HT1080 (cell line): ENCODE measurements around the gene HOXD11. TPM values are rescaled to one million over a fixed set of nuclear protein-coding genes. Genes with fewer than 3 reads are reported as not detected.

ENCODE experiments used
- DNase-seq: peaks from one replicate; pipeline ENCODE4 v3.0.0-alpha.2; 2015; ENCODE audit warnings: low read depth
- total RNA-seq: library from RNA; depleted of rRNA; stranded (reverse); fragments of >200 nt; shearing (Covaris generic); gene quantifications from 2 replicates; pipeline ENCODE4 v1.2.3, GENCODE V29; 2014

Gene HOXD11
- total RNA-seq, 1 experiment from 2014 or later = 8.9 TPM

DNA sequence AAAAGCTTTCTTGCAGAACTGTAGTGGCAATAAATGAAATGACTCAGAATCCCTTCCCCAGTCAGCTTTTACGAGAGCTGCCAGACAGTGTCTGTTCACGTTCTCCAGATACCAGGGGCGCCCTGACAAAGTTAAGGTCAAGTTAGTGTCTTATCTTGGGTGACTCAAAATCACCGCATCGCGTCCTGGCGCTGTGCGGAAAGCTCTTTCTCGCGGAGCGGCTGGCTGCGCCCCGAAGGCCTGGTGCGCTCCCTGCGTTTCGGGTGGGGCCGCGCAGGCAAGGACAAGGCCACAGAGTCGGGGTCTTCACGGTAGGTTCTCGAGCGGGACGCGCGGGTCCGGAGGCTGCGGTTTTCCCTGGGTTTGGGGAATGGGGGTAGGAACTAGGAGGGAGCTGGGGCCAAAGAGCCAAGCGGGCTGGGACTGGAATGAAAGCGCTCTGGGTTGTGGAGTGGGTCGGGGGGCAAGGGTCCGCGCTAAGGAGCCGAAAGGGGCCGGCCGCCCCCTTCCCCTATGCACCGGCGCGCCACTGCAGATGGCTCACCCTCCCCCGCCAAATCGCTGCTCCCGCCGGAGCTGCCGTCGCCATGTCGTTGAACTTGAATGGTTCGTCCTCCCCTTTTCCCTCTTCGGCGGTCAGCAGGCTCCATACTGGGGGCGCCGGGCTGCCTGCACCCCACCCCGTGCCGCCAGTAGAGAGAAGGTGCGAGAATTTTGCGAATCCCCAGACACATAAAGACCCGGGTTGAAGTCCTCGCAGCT is 2.6 kb upstream of the HOXD11 start:
- DNase-seq = peak; percentile 48

DNA sequence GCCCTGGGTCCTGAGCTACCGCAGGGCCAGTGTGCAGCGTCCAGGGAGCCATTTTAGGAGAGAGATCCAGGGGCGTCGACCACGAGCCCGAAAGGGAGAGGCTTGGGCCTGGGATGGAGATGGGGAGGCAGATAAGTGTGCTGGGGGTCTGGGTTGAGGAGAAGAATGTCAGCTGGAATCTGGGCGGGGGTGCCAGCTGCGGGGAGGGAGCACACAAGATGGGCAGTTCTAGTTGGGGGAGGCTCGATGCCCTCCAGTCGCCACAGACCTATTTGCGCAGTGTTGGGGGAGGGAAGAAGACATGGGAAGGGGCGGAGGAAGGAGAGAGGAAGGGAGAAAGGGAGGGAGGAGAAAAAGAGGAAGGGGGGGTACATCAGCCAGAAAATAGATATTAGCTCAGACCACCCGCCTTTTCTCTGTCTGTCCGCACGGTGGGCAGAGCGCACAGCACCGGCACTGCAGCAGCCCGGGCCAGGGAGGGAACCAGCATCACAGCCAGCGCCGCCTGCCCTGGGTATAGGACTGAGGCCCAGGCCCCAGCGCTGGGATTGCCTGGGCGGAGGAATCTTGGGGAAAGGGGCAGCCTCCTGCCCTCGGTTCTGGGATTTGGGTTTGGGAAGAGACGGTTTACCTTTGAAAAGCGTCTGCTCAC is 1.9 kb upstream of the HOXD11 start:
- DNase-seq = peak; percentile 71

DNA sequence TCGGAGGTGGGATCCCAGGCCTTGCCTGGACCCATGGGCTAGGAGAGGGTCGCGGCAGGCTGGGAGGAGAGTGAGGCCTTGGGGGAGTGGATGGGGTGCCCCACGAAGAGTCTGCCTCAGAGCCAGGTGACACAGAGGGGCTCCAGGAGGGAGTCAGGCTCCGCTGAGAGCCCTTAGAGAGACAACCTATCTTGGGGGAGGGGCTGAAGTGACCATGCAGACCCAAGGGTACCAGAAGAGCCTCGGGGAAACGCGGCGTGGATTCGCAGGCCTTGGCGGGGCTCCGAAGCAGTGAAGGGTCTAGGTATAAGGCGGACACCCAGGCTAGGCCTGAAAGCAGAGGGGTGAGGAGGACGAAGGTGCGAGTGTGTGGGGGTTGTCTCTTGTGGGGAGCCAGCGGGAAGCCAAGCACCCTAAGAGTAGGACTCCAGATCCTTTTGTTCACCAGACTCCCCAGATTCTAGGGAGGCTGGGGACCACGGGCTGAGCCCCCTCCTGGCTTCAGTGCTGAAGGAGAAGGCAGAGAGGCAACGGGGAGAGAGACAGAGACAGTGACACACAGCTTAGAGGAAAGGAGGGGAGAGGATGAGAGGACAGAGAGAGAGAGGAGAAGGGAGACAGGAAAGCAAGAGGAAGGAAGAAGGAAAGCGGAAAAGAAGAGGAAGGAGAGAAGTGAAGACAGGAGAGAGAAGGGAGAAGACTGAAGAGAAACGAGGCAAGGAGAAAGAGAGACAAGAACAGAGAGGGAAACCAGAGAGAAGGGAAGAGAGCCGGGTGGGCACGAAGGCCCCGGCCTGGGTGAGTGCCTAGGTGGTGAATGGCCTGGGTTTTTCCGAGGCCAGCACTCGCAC is 1.1 kb upstream of the HOXD11 start:
- no peak for DNase-seq

DNA sequence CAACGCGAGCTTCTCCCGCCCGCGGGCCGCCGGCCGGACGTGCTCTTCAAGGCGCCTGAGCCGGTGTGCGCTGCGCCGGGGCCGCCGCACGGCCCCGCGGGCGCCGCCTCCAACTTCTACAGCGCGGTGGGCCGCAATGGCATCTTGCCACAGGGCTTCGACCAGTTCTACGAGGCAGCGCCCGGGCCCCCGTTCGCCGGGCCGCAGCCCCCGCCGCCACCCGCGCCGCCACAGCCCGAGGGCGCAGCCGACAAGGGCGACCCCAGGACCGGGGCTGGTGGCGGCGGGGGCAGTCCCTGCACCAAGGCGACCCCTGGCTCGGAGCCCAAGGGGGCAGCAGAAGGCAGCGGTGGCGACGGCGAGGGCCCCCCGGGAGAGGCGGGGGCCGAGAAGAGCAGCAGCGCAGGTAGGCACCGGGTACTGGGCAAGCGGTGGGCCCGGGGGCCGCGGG is 676 bp downstream of the HOXD11 start:
- DNase-seq = no peak

DNA sequence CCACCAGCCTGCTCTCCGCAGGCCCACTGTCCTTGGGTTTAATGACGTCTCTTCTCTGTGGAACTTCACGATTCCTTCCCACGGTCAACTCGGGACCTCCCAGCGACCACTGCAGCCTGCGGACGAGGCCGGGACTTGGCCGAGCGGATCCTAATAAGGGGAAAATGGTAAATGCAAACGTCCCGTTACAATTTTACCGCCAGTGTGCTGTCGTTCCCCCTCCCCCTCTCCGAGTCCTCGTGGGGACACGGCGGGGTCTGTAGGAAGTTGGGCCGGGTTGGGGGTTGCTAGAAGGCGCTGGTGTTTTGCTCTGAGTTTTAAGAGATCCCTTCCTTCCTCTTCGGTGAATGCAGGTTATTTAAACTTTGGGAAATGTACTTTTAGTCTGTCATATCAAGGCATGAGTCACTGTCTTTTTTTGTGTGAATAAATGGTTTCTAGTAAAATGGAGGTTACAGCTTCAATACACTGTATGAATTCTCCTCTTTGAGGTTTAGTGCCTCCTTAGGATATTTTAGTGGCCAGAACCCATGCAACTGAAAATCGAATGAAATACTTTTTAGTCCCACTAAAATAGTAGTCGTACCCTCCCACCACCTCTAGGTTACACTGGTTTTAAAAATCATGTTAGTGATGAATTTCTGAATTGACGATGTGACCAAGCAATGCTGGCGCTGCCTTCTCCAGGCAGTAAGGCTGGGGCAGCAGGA is 2.3 kb downstream of the HOXD11 start:
- no peak for DNase-seq

DNA sequence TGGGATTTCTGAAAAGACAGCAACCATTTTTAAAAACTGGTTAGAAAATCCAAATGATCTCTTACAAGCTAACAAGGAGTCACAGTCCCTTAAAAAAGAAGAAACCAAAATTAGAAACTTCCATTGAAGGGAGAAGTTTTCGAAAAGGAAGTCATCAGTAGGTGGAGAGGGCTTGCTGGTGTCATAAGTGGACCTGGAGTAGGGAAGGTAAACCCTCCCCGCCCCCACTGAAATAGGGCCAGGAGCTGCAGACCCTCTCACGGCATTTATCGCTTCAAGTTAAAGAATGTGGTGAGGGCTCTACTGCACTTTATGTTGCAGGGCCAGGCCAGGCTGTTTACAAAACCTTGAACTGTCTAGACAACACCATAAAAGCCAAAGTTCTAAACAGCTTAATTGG is 2.9 kb downstream of the HOXD11 start:
- no peak for DNase-seq

DNA sequence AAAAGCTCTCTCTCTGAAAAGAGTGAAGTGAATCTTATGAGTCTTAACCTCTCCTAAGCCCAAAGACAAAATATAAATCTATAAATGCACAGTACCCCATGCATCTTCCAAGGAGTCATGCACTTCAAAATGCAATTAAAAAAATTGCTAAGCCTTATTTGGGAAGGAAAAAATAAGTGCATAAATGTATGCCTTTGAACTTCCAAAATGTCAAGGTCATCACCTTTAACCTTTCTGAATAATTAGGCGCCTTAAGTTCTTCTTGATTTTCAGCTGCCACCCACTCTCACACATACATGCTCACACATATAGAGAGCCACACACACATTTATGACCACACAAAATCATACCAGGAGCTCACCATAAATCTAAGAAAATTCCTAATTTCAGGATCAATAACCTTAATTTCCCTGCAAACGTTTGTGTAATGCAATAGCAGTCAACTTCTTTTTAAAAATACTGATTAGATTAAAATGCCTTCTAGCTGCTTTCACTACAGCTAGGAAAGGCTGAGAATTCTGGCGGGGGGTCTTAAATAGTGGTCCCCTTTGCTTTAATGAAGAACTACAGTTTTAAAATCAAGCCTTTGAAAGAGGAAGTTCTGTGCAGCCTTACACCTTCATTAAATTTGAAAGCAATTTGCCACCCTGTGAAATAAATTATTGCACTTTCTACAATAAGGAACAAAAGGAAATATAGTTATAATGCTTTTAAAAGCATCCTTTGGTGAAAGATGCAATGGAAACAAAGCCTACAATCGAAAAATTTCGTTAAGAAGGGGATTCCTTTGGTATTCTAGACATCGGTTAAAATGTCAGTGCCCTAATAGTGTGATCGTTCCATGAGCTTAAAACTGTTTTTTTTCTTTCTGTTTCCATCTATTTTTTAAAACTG is 3.6 kb downstream of the HOXD11 start:
- no peak for DNase-seq

DNA sequence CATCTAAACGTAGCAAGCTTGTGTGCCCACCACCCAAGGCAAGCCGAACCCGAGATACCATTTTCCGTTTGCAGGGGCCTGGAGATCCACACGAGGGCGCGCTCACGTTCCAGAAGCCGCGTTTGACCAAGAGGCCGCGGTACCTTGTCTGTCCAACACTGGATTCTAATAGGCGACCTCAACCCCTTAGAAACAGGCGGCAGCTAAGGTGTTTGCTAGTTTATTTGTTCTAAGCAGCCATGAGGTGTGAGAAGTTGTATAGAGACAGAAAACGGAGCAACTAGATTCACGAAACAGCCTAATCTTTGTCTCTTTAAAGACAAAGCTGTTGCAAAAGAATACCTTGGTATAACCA is 4.2 kb downstream of the HOXD11 start:
- DNase-seq = peak; percentile 20

DNA sequence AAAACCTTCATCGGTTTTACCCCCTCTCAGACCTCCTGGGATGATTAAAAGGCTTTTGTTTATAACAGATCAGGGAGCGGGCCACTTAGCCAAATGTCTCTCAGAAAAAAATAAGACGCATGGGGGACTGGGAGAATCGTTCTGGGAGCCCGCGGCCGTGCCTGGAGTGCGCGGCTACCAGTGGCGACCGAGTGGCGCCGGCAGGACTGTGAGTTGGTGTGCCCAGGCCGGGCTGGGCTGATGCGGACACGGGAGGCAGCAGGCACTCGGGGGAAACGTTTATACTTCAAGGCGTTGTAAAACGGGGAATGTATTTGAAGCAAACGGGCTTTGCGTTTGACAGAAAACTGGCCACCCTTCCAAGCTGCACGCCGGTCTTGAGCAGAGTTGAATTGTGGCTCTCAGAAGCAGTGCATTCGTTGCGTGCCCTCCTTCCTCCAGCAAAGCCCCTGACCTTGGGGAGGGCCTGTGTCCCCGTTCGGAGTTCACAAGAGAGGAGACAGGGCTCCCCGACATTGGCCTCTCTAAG is 4.8 kb downstream of the HOXD11 start:
- DNase-seq = no peak

DNA sequence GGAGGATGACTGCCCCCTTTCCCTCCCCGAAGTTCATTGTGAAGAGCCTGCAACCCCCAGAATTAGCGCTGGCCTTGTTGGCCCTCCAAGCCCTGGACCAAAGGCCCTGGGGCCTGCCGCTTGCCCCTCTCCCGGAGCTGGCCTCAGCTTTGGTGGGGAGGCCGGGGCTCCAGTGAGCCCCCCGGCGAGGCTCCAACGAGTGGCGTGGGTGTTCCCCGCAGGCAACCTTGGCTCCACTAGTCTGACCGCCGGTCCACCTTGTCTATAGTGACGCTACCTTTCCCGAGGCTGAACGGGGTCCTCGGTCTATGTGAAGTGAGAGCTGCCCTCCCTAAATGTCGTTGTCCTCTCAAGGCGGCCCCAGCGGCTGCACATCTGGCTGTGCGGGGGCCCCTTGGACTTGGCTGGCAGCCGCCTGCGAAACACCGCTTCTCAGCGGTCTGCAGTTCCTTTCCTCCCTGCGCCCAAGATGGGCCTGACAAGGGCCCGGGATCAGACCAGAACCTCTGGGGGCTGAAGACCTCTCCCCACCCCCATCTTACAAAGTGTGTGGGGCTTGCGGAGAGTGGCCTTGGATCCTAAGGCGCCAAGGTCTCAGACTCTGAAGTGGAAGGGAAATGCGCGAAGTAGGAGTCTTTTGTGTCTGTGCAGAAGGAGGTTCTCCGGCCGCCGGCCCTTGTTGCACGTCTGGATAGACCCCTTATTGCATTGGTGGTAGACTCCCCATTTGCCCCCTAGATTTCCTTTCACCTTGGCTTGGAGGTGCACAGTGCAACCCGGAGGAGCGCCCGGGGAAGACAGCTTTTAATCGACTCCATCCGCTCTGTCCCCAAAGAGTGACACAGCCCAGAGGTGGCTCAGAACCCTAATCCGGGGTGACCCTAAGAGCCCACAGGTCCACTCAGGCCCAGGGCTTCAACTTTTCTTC is 5.6 kb downstream of the HOXD11 start:
- DNase-seq = no peak

DNA sequence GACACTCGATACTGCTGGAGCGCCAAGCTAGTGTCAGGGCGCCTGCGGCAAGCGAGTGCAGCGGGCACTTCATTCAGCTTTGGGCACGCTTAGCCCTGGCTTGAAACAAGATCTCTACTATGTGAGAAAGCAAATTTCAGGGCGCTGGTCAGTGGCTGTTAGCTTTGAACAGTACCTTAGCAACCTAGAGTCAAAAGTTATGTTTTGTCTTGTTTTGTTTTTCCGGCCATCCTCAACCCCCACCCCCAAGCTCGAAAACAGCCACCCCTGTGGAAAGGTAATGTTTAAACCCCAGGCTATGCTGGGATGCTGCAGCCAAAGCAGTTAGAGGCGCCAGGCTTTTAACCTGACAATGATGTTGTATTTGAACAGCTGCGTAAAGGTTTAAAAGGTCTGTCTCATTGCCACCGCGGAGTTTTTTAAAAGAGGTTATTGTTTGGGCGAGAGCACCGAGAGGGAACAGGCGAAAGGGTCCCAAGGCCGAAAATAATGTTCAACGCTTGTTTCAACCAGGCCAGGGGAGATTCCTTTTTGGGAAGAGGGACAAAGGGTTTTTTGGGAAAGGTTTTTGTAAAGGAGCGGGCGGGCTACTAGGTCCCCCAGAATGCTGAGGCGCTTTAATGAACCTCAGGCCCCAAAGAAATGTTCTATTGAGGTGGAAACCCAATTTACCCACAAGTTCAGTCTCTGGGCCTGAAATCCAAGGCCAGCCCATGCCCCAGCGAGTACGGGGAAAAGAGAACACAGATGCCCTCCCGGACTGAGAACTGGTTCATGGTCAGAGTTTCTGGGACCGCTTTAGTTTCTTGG is 7.2 kb downstream of the HOXD11 start:
- no peak for DNase-seq

DNA sequence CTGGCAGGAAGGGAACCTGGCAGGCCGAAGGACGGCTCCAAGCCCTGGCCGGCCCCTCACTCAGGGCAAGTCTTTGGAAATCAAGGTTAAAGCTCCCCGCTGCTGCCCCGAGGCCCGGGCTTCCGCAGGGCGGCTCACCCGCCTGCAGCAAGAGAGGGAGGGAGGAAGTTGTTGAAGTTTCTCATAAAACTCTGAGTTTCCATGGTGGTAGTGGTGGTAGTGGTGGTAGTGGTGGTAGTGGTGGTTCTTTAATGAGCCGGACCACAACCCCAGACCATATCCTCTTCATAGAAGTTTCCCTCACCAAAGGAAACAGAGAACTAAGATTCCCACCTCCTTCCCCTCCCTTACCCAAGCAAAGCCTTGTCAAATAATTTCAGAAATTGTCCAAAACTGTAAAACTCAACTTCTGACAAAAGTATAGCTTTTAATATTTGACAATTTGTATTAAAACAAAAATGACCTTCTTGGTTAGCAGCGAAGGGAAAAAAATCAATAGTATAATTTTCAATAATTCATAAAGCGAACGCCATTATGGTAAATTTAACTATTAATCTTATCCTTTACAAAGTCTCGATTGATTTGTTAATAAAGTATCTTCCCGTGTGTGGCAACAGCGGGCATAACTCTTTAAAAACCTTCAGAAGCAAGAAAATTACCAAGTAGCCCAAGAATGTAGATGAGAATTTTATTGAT is 8.0 kb downstream of the HOXD11 start:
- DNase-seq = no peak

DNA sequence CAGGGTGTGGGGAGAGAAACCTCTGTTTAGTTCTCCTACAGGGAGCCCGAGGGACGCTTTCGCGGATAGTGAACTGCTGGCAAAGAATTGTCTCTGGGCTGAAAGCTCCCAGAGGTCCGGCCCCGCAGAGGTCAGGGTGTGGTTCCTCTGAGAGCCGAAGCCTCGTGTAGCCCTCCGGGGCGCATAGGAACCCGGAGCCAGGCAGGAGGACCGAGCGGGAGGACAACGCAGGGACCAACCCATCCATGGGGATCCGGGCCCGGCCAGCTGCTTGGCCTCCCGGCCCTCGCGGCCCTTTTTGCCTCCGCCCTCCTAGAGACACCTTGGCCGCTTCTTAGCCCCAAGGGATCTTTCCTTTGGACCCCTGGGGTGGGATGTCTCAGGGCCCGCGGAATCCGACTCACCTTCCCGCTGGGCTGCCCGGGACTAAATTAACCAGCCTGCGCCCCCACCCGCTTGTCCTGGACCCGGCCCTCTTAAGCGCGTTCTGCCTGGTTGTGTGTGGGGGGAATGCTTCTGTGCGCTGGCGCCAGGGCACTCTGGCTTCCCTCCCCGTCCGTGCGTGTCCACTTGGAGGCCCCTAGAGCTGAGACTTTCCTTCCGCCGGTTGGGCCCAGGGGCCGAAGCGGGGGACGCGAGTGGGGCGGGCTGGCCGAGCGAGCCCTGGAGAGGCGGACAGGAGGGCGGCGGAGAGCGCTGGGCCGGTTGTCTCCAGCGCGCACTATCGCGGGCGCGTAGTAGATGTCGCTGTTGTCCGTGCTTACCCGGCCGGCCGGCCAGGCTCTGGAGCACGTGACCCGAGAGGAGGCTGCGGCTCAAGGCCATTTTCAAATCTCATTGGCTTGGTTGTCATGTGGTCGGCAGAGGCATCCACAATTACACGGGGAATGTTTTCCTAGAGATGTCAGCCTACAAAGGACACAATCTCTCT is 9.1 kb downstream of the HOXD11 start, which contains the start of gene HOXD10:
Gene HOXD10 (plus strand): TSS at position 896 of the 931 bp plus-strand sequence. CDS start 56 bp downstream, outside the sequence.
- no peak for DNase-seq

DNA sequence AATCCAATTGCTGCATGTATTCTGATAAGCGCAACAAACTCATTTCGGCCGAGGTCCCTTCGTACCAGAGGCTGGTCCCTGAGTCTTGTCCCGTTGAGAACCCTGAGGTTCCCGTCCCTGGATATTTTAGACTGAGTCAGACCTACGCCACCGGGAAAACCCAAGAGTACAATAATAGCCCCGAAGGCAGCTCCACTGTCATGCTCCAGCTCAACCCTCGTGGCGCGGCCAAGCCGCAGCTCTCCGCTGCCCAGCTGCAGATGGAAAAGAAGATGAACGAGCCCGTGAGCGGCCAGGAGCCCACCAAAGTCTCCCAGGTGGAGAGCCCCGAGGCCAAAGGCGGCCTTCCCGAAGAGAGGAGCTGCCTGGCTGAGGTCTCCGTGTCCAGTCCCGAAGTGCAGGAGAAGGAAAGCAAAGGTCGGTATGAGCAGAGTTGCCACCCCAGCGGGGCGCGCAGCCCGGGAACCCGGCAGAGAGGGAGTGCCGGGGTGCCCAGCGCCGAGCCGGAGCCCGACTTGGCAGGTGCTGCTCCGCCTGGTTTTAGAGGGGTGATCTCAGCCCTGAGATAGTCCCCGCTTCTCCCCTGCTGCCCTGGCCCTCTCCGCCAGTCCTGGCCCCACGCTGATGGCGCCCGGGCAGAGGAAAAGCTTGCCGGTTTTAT is 10.2 kb downstream of the HOXD11 start:
- no peak for DNase-seq

DNA sequence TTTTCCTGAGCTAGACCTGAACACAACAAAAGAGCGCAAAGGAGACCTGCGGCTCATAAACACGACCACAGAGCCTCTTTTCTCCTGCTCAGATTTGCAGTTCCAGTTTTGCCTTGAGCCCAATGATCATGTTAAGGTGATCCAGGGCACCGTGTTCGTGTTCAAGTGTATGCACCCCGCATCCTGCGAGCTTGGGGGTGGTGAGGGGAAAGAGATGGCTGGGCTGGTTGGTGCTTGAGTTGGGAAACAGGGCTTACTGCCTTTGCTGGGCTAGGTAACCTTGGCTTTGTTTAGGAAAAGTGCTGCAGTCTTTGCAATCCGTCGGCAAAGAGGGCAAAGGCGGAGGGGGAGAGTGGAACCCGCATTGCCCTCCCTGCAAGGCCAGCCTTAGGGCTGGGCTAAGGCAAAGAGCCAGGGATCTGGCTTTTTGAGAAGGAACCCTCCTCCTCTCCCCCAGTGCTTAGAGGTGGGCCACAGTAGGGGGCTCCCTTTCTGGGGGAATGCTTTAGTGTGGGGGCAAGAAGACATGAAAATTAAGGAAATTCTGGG is 10.8 kb downstream of the HOXD11 start:
- no peak for DNase-seq
